Kidney (tissue), 14 donors: ENCODE results near the gene TMEM45A. TPM values are rescaled to one million over a fixed set of nuclear protein-coding genes. Genes with fewer than 3 reads are reported as not detected.

ENCODE experiments used
- DNase-seq, 5 donors: peaks; one replicate each; pipeline ENCODE4 v3.0.0-alpha.2; 2013 to 2020
- FAIRE-seq: peaks from 2 replicates; lab custom pipeline; 2012; peaks lifted over from hg19 to GRCh38; lab: Jason Lieb, UNC
- H3K27ac ChIP-seq, 2 donors: one replicate each; pipeline ENCODE4 v1.7.0; 2013; ENCODE audit warnings: low read depth in 2 of 2, low read length in 2 of 2, inconsistent platforms in 1 of 2
- H3K27me3 ChIP-seq: one replicate; pipeline ENCODE4 v1.7.1; 2013; ENCODE audit warnings: low read length, inconsistent platforms; ENCODE audit not compliant: control insufficient read depth, insufficient read depth
- H3K36me3 ChIP-seq, 3 donors: one replicate each; pipeline versions ENCODE4 v1.7.0 to v1.7.1; 2013; ENCODE audit warnings: low read length in 3 of 3, control low read depth in 1 of 3, inconsistent platforms in 1 of 3; ENCODE audit not compliant: insufficient read depth in 3 of 3, control insufficient read depth in 2 of 3
- H3K4me1 ChIP-seq, 3 donors: one replicate each; pipeline versions ENCODE4 v1.7.0 to v1.7.1; 2013; ENCODE audit warnings: low read length in 3 of 3, inconsistent platforms in 1 of 3, low read depth in 1 of 3; ENCODE audit not compliant: control insufficient read depth in 2 of 3, insufficient read depth in 2 of 3
- H3K4me3 ChIP-seq, 3 donors: one replicate each; pipeline versions ENCODE4 v1.7.0 to v1.8.1; 2013; ENCODE audit warnings: low read length in 3 of 3, control low read depth in 1 of 3, inconsistent platforms in 1 of 3
- H3K9ac ChIP-seq, 3 donors: one replicate each; pipeline versions ENCODE4 v1.7.0 to v1.7.1; 2013; ENCODE audit warnings: low read length in 3 of 3, control low read depth in 1 of 3, inconsistent platforms in 1 of 3
- H3K9me3 ChIP-seq, 3 donors: one replicate each; pipeline versions ENCODE4 v1.7.0 to v1.7.1; 2013; ENCODE audit warnings: low read length in 3 of 3, control low read depth in 1 of 3, inconsistent platforms in 1 of 3; ENCODE audit not compliant: control insufficient read depth in 2 of 3, insufficient read depth in 1 of 3
- intact Hi-C: fragments of 100-400 bp; cut with DNase I; formaldehyde crosslinking; loops from one replicate; pipeline ENCODE4 v1.11.1; 2022
- polyA plus RNA-seq: library from polyadenylated mRNA; stranded (reverse); fragments of 350-450 nt; fragmentation: Illumina TruSeq; extraction: RNeasy Lipid Tissue Mini Kit (QIAGEN cat#74804); gene quantifications from one replicate; pipeline ENCODE4 v1.2.3, GENCODE V29; 2014; ENCODE audit warnings: low read depth, low replicate concordance; ENCODE audit not compliant: insufficient read depth
- total RNA-seq: library from RNA; stranded (reverse); fragmentation: NEBNext Ultra II Directional; extraction: Animal tissue kit (Norgen Biotek cat#: 25700); gene quantifications from one replicate; pipeline ENCODE4 v1.2.1, GENCODE V29; 2021
- TF ChIP-seq, protein P1 (sequence below): IDR thresholded peaks from 3 replicates; pipeline ENCODE4 v1.5.1; 2012; ENCODE audit warnings: mild to moderate bottlenecking, moderate library complexity, borderline replicate concordance; ENCODE audit not compliant: insufficient read depth; ENCODE audit errors: extremely low read depth
- donor health status: control.
- donor health status: control.
- donor health status: control.
- donor health status: control.
- donor health status: control.
- donor health status: DM: yes; HTN: yes; CAD: no.
- donor health status: Normal renal cell carcinoma (clear cell type).

The TMEM45A gene
- total and polyA plus RNA-seq, 2 donors from 2014 or later: 3.4 to 4.6 TPM

DNA sequence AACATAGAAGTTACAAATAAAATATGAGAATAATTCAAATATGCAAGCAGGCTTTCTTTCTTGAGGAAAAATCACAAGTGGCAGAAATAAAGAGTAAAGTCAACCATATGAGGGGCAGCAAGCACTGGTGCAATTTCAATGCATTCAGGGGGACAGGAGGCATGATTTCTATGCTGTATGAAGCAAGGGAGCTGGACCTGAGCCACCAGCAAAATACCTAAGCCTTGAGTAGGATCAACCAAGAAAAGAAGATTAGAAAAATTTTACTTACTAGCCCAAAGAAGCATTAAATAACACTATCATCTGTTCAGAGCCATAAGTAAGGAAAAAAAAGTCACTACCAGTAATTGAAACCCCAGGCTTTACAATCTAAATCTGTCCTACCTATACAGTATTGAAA lies 123.3 kb downstream of the TMEM45A start:
- H3K4me3 ChIP-seq: no peak overlapping the region
- no peak overlapping the region for H3K27ac ChIP-seq
- no peak overlapping the region for H3K9ac ChIP-seq
- H3K9me3 ChIP-seq: no peaks in the 10 kb centered on the region
- no peaks in the 10 kb centered on the region for H3K4me1 ChIP-seq
- TF ChIP-seq, protein P1, sequence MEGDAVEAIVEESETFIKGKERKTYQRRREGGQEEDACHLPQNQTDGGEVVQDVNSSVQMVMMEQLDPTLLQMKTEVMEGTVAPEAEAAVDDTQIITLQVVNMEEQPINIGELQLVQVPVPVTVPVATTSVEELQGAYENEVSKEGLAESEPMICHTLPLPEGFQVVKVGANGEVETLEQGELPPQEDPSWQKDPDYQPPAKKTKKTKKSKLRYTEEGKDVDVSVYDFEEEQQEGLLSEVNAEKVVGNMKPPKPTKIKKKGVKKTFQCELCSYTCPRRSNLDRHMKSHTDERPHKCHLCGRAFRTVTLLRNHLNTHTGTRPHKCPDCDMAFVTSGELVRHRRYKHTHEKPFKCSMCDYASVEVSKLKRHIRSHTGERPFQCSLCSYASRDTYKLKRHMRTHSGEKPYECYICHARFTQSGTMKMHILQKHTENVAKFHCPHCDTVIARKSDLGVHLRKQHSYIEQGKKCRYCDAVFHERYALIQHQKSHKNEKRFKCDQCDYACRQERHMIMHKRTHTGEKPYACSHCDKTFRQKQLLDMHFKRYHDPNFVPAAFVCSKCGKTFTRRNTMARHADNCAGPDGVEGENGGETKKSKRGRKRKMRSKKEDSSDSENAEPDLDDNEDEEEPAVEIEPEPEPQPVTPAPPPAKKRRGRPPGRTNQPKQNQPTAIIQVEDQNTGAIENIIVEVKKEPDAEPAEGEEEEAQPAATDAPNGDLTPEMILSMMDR: no peak
- H3K36me3 ChIP-seq: no peaks in the 10 kb centered on the region
- FAIRE-seq (no peak), DNase-seq (no peak)
- H3K27me3 ChIP-seq: no peaks in the 10 kb centered on the region
- intact Hi-C loops: no loop called here

DNA sequence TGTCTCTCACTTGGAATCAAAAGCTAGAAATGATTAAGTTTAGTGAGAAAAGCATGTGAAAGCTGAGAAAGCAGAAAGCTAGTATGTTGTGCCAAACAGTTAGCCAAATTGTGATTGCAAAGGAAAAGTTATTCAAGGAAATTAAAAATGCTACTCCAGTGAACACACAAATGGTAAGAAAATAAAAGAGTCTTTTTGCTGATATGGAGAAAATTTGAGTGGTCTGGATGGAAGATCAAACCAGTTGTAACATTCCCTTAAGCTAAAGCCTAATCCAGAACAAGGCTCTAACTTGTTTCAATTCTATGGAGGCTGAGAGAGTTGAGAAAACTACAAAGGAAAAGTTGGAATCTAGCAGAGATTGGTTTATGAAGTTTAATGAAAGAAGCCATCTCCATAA lies 128.8 kb downstream of the TMEM45A start:
- no peak for FAIRE-seq

More for the DNA sequence above, 128.8 kb downstream of the TMEM45A start:
- Histone ChIP-seq H3K4me1 (no peaks in the 10 kb centered on the region), H3K9me3 (peaks cover 0 to 3% (median 0%) of the 10 kb centered on the region in 3 donors), H3K9ac (no peak overlapping the region), H3K4me3 (no peak overlapping the region), H3K27me3 (no peaks in the 10 kb centered on the region), H3K36me3 (no peaks in the 10 kb centered on the region), H3K27ac (no peak overlapping the region)
- intact Hi-C loops: no loop called here
- TF ChIP-seq, protein P1: no peak
- no peak for DNase-seq

Other genes starting within 250 kb of the TMEM45A start
- gene TBC1D23, start 231.6 kb upstream of the TMEM45A start, total RNA-seq: 46.9 TPM
- gene TBC1D23, start 231.6 kb upstream of the TMEM45A start, polyA plus RNA-seq: 18.0 TPM
- 57.5 TPM for gene NIT2, start 157.9 kb upstream of the TMEM45A start, total RNA-seq
- gene NIT2, start 157.9 kb upstream of the TMEM45A start, polyA plus RNA-seq: 180 TPM
- 42.7 TPM for gene TOMM70, start 91.5 kb upstream of the TMEM45A start, total RNA-seq
- 27.6 TPM for gene TOMM70, start 91.5 kb upstream of the TMEM45A start, polyA plus RNA-seq
- gene LNP1, start 91.1 kb upstream of the TMEM45A start, total RNA-seq: 4.4 TPM
- 1.7 TPM for gene LNP1, start 91.1 kb upstream of the TMEM45A start, polyA plus RNA-seq
- not detected for gene ADGRG7, start 117.0 kb downstream of the TMEM45A start, total RNA-seq
- gene ADGRG7, start 117.0 kb downstream of the TMEM45A start, polyA plus RNA-seq: not detected
- gene TFG, start 216.9 kb downstream of the TMEM45A start, total RNA-seq: 84.8 TPM
- gene TFG, start 216.9 kb downstream of the TMEM45A start, polyA plus RNA-seq: 86.2 TPM